ENCODE results near the gene CAND1.

Gene CAND1

GRCh38 chr12:67364228-67364627, 95.1 kb downstream of the CAND1 start:
- DNase-seq (ENCODE audit: low spot score in 2 of 2) (no peak), ATAC-seq (ENCODE audit: low read depth) (no peak)
- H3K27me3 Mint-ChIP-seq, result no peaks in the 10 kb centered on the region
- peak overlapping the region; percentile 29 for H3K27ac Mint-ChIP-seq
- no peaks in the 10 kb centered on the region for H3K4me1 Mint-ChIP-seq
- no peak overlapping the region for H3K4me3 Mint-ChIP-seq
- peaks cover 2% of the 10 kb centered on the region for H3K9me3 Mint-ChIP-seq
- H3K36me3 Mint-ChIP-seq, result no peaks in the 10 kb centered on the region

- H3K36me3 Mint-ChIP-seq, result no peaks in the 10 kb centered on the region
Measured at GRCh38 chr12:67365131-67365530, 96.0 kb downstream of the CAND1 start.

GRCh38 chr12:67367843-67368242, 98.7 kb downstream of the CAND1 start:
- ATAC-seq (ENCODE audit: low read depth) (no peak), DNase-seq (ENCODE audit: low spot score in 2 of 2) (no peak)
- H3K9me3 Mint-ChIP-seq, result peaks cover 2% of the 10 kb centered on the region

More at GRCh38 chr12:67365131-67365530, 96.0 kb downstream of the CAND1 start:
- Mint-ChIP-seq H3K27me3 (peaks cover 1% of the 10 kb centered on the region), H3K4me1 (no peaks in the 10 kb centered on the region), H3K9me3 (peaks cover 2% of the 10 kb centered on the region), H3K27ac (no peak overlapping the region), H3K4me3 (no peak overlapping the region)
- ATAC-seq (ENCODE audit: low read depth) (no peak), DNase-seq (ENCODE audit: low spot score in 2 of 2) (no peak)

More at GRCh38 chr12:67367843-67368242, 98.7 kb downstream of the CAND1 start:
- peaks cover 1% of the 10 kb centered on the region for H3K27me3 Mint-ChIP-seq
- no peaks in the 10 kb centered on the region for H3K4me1 Mint-ChIP-seq
- no peak overlapping the region for H3K4me3 Mint-ChIP-seq
- peaks cover 2% of the 10 kb centered on the region for H3K36me3 Mint-ChIP-seq
- H3K27ac Mint-ChIP-seq, result no peak overlapping the region

Data from memory B cell (primary cell).